A549 treated with CpdA at 1 μM for 4 hours (cell line): ENCODE data around the gene MARK2. TPM values are rescaled to one million over a fixed set of nuclear protein-coding genes. Genes with fewer than 3 reads are reported as not detected.

Experiments
- total RNA-seq: library from RNA; stranded (reverse); fragments of 200-300 nt; extraction: Qiagen RNA extraction; gene quantifications from 5 replicates; pipeline ENCODE4 v1.2.3, GENCODE V29; 2022; ENCODE audit warnings: low read depth

Gene MARK2
- 22.9 to 26.2 TPM (median 24.3 TPM) in 5 replicates for total RNA-seq

DNA sequence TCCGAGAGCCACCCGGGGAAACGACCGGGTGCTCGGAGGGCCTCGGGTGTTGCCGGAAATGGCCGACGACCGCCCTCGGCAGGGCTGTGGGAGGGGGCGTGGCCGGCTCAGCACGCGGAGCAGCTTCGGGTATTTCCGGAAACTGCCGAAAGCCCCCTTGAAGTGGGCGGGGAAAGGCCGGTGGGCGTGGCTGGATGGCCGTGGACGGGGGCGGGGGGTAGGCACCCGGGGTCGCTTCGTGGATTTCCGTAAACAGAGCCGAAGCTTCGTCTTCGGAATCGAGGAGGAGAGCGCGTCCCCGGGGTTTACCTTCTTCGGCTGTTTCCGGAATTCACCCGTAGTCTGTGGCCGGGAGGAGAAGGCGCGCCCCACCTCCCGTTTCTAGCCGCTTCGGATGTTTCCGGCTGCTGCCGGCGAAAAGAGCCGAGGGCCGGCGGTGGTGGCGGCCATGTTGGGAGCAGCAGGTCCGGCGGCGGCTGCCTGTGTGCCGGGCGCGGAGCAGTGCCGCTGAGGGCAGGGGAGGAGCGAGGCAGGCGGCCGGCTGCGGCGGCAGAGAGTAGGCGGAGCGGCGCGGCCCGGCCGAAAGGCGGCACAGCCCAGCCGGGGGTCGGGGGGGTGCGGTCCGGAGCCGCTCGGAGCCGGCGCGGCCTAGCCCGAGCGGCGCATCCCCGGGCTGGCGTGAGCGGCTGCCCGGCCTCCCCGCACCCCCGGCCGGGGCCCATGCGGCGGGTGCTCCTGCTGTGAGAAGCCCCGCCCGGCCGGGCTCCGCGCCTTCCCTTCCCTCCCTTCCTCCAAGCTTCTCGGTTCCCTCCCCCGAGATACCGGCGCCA is at the start of gene MARK2:
Gene MARK2, plus strand, starts transcription at position 433 of the 830 bp plus-strand sequence. Its CDS starts 397 bp downstream, at position 830.

DNA sequence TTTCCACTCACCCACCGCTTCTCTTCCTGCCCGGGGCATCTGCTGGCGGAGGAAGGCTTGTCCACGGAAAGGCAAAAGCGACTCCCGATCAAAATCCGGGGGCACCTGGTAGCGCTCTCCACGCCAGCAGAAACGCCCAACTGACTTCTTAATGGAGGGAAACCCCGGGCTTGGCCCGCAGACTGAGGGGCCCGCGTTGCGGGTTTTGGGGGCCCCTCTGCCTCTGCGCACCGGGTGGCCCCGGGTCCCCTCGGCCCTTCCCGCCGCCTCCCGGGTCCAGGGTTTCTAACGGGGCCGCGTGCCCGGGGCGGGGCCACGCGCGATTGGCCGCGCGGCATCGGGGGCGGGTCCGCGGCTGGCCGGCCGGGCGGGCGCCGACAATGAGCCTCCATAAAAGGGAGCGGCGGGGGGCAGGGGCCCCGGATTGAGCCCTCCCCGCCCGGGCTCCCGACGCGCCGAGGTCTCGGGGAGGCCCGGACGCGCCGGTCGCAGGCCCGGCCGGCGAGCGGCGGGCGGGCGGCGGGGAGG is 25.8 kb upstream of the MARK2 start, which contains the start of gene SPINDOC:
Gene SPINDOC, plus strand, starts transcription at position 422 of the 528 bp plus-strand sequence. CDS start 231 bp downstream, outside the sequence.

DNA sequence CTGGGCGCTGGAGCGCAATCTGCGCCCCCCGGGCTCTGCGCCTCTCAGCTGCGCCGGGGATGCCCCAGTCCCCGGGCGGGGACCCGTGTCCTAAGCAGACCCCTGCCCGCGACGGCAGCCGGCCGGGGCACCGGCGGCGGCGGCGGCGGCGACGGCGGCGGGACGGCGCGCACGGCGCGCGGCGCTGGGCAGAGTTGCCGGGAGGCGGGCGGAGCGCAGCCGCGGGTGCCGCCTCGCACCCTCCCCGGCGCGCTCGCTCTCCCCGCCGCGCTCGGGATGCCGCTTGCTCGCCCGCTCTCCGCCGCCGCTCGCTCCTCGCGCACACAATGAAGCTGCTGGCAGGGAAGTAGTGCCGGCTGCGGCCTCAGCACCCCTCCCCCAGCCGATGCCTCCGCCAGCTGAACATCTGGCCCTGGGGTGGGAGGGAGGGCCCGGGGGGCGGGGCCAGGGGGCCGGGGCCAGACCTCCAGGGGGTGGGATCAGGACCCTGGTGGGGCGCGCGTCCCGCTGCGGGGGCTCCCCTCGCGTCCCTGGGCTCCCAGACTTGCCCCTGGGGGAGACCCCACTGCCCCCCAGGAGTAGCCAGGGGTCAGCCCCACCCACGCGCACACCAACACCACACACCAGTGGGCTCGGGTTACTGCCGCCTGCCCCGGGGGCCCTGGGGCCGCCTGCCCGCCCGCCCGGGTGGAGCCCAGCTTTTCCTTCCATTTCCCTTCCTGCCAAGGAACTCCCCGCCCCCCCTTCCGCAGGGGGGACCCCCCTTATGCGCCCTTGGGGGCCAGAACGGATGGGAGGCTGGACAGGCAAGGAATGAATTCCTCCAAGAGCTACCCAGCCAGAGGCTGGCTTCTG is 78.2 kb downstream of the MARK2 start, which contains the start of gene RCOR2:
Gene RCOR2, minus strand, starts transcription at position 328 of the 855 bp plus-strand sequence. CDS start 708 bp downstream, outside the sequence.

DNA sequence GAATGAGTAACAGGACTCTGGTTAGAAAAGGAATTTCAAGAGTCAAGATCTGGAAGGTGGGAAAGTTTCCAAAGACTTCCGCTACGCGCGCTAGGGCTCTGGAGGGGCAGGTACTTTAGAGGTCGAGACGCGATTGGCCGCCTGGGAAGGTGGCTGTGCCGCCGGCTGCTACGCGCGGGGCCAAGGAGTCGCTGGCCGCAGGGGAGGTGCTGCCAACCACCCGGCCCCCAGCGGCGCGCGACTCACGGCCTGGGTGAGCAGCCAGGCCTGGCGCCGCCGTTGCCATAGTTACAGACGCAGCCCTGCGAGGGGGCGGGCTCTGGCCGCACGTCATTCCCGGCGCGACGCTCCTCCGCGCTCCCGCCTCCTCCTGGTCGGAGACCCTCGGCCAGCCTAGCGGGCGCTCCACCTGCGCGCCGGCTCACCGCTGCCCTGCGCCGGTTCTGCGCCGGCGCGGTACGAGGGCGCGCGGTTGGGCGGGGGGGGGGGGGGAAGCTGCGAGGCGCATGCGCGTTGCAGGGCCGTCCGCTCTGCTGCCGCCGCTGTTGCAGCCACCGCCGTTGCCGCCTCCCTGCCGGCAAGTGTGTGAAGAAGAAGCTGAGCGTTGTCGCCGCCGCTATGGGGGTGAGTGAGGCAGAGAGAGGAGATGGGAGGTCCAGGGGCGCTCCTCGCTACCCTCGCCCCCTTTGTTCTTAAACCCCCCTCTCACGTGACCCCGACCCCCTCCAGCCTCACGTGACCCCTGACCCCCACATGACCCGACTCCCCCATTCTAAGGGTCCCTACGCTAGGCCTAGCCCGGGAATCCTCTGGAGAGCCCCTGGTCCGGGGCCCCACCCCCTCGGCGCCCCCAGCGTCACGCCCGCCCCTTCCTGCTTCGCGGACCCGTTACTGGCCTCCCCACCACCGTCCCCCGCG is 99.8 kb downstream of the MARK2 start, which contains the start of gene NAA40:
Gene NAA40, plus strand, starts transcription at position 524 of the 918 bp plus-strand sequence. Its CDS starts 95 bp downstream, at position 619.

Other genes with a start within 250 kb of the MARK2 start
- gene PLAAT3, start 224.7 kb upstream of the MARK2 start, total RNA-seq, result 38.5 to 56.5 TPM (median 51.8 TPM) in 5 replicates
- gene ATL3, start 167.7 kb upstream of the MARK2 start, total RNA-seq, result 26.9 to 34.1 TPM (median 31.7 TPM) in 5 replicates
- 97.2 to 107 TPM (median 102 TPM) in 5 replicates for gene RTN3, start 157.6 kb upstream of the MARK2 start, total RNA-seq
- gene ZFTA, start 70.3 kb upstream of the MARK2 start, total RNA-seq, result 5.7 to 7.1 TPM (median 6.9 TPM) in 5 replicates
- gene SPINDOC, start 25.7 kb upstream of the MARK2 start, total RNA-seq, result 37.7 to 55.9 TPM (median 51.5 TPM) in 5 replicates
- gene RCOR2, start 78.1 kb downstream of the MARK2 start, total RNA-seq, result 0.55 to 1.1 TPM (median 1.0 TPM) in 5 replicates
- gene NAA40, start 99.9 kb downstream of the MARK2 start, total RNA-seq, result 15.1 to 19.0 TPM (median 18.3 TPM) in 5 replicates
- 629 to 1,059 TPM (median 1,023 TPM) in 5 replicates for gene COX8A, start 135.5 kb downstream of the MARK2 start, total RNA-seq
- 109 to 134 TPM (median 129 TPM) in 5 replicates for gene OTUB1, start 147.3 kb downstream of the MARK2 start, total RNA-seq
- gene FLRT1, start 196.8 kb downstream of the MARK2 start, total RNA-seq, result 0.05 to 0.09 TPM (median 0.08 TPM) in 4 of 5 replicates, not detected in the other